GM12878 (cell line): Measurements from ENCODE around the gene ZNF576. TPM values are rescaled to one million over a fixed set of nuclear protein-coding genes. Genes with fewer than 3 reads are reported as not detected.

Source experiments
- CBFB ChIP-seq: IDR thresholded peaks from 2 replicates; pipeline ENCODE4 v1.6.1; 2016; ENCODE audit warnings: antibody characterized with exemption, low read depth
- HDGF ChIP-seq: fragments of 450-650 bp; IDR thresholded peaks from 2 replicates; pipeline ENCODE4 v1.6.1; 2016; ENCODE audit warnings: antibody characterized with exemption
- IKZF1 ChIP-seq: fragments of 450-650 bp; conservative IDR thresholded peaks from 2 replicates; pipeline ENCODE4 v1.6.1; 2017; ENCODE audit warnings: antibody characterized with exemption, mild to moderate bottlenecking
- SIN3A ChIP-seq: IDR thresholded peaks from 2 replicates; pipeline ENCODE4 v1.6.1; 2012; ENCODE audit warnings: low read depth, low read length, improper control_type of control experiment
- SMAD5 ChIP-seq: IDR thresholded peaks from 2 replicates; pipeline ENCODE4 v1.6.1; 2016; ENCODE audit warnings: antibody characterized with exemption, low read depth
- SMARCA5 ChIP-seq: fragments of 450-650 bp; IDR thresholded peaks from 2 replicates; pipeline ENCODE4 v1.6.1; 2017; ENCODE audit warnings: mild to moderate bottlenecking
- TCF3 ChIP-seq: IDR thresholded peaks from 2 replicates; pipeline ENCODE4 v1.6.1; 2012; ENCODE audit warnings: low read depth, mild to moderate bottlenecking, low read length, borderline replicate concordance; ENCODE audit not compliant: insufficient read depth
- polyA plus RNA-seq, 11 experiments: library from polyadenylated mRNA; depleted of rRNA in 4 of 11; unstranded in 6 of 11; stranded (reverse) in 5 of 11; fragments of >200 nt; fragmentation: Nextera tagmentation in 4 of 11; fragmentation: Illumina TruSeq in 1 of 11; extraction: Ambion mirVana in 4 of 11; extraction: Trizol in 1 of 11; gene quantifications; 1 replicate in 1 of 11; 2 replicates in 10 of 11; pipeline versions ENCODE4 v1.2.1 to v1.2.3, GENCODE V29; 2011 to 2016; ENCODE audit warnings: inconsistent platforms in 2 of 11, missing spikeins in 2 of 11, low read depth in 1 of 11
- total RNA-seq, 4 experiments: library from RNA; depleted of rRNA in 3 of 4; stranded (reverse); fragments of >200 nt in 3 of 4; fragmentation: Illumina TruSeq in 1 of 4; extraction: Trizol in 1 of 4; gene quantifications; 2 replicates each; pipeline versions ENCODE4 v1.2.1 to v1.2.3, GENCODE V29; 2013 to 2021
- TF ChIP-seq, protein P1 (sequence below): fragments of 450-650 bp; IDR thresholded peaks from 2 replicates; pipeline ENCODE4 v1.6.1; 2017; ENCODE audit warnings: mild to moderate bottlenecking, moderate library complexity

The ZNF576 gene
- total and polyA plus RNA-seq, 10 of the 15 experiments (the other 5 are each of a cell fraction or from before 2014, with no cell fraction given) = 7.4 to 29.8 (median 14.3) TPM

DNA sequence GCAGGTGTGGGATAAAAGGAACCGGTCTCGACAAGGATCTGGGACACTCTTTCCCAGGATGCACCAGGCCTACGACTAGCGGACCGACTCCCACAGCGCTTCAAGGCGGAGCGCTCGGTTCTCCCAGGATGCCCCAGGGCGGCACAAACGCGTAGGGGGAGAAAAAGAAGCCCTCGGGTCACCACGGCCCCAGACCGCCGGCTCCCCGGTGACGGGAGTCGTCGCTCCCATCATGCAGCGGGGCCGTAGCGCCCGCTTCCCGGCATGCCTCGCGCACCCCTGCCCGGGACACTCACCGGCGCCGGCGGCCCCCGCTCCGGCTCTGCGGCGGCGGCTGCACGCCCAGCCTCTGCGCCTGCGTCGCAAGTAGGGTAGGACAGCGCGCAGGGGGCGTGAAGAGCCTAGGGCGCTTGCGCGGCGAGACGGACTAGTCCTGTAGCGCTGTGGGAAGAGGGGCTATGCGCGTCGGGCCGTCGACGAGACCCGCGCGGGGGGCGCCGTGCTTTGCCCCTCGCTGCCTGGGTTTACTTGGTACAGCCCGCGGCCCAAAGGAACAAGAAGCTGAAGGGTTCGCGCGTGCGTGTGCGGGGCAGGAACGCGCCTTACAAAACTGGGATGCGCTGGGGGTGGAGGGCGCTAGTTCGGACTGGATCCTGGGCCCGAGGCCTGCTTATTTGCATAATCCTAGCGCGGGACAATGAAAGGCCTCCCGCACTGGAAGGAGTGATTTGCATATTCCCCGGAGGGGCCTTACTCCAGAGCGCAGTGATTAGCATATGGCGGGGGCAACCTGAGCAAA, 23.1 kb downstream of the ZNF576 start, which contains the start of gene ZNF428 (continued):
- TF ChIP-seq, protein P1, sequence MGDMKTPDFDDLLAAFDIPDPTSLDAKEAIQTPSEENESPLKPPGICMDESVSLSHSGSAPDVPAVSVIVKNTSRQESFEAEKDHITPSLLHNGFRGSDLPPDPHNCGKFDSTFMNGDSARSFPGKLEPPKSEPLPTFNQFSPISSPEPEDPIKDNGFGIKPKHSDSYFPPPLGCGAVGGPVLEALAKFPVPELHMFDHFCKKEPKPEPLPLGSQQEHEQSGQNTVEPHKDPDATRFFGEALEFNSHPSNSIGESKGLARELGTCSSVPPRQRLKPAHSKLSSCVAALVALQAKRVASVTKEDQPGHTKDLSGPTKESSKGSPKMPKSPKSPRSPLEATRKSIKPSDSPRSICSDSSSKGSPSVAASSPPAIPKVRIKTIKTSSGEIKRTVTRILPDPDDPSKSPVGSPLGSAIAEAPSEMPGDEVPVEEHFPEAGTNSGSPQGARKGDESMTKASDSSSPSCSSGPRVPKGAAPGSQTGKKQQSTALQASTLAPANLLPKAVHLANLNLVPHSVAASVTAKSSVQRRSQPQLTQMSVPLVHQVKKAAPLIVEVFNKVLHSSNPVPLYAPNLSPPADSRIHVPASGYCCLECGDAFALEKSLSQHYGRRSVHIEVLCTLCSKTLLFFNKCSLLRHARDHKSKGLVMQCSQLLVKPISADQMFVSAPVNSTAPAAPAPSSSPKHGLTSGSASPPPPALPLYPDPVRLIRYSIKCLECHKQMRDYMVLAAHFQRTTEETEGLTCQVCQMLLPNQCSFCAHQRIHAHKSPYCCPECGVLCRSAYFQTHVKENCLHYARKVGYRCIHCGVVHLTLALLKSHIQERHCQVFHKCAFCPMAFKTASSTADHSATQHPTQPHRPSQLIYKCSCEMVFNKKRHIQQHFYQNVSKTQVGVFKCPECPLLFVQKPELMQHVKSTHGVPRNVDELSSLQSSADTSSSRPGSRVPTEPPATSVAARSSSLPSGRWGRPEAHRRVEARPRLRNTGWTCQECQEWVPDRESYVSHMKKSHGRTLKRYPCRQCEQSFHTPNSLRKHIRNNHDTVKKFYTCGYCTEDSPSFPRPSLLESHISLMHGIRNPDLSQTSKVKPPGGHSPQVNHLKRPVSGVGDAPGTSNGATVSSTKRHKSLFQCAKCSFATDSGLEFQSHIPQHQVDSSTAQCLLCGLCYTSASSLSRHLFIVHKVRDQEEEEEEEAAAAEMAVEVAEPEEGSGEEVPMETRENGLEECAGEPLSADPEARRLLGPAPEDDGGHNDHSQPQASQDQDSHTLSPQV = 0 out of 2 replicates have a peak, but pooled peaks have one; percentile 65
- peak; percentile 84 for TF ChIP-seq SMAD5
- TF ChIP-seq CBFB = no peak
- TF ChIP-seq TCF3 = 0 out of 2 replicates have a peak, but pooled peaks have one; percentile 33
- peak; percentile 94 for TF ChIP-seq IKZF1
- peak; percentile 21 for TF ChIP-seq HDGF
- peak; percentile 77 for TF ChIP-seq SMARCA5
- no peak for TF ChIP-seq SIN3A
